Tibial nerve (tissue), 4 donors: ENCODE measurements around the gene SMAD6.

Source experiments
- EP300 ChIP-seq, 2 donors: sonication (generic); formaldehyde crosslinking; IDR thresholded peaks; one replicate each; pipeline ENCODE4 v1.6.1; 2017; ENCODE audit warnings: antibody characterized with exemption in 2 of 2, mild to moderate bottlenecking in 1 of 2
- POLR2A ChIP-seq, 2 donors: fragments of 450-650 bp; IDR thresholded peaks; one replicate each; pipeline ENCODE4 v1.6.1; 2017; ENCODE audit warnings: antibody characterized with exemption in 2 of 2, mild to moderate bottlenecking in 2 of 2, moderate library complexity in 2 of 2
- TF ChIP-seq, protein P1 (sequence below), 5 experiments: fragments of 200-600 bp in 3 of 5; fragments of 450-650 bp in 2 of 5; sonication (generic) in 3 of 5; IDR thresholded peaks; one replicate each; pipeline ENCODE4 v1.5.1; 2016 to 2019; ENCODE audit warnings: antibody characterized with exemption in 5 of 5, mild to moderate bottlenecking in 3 of 5, moderate library complexity in 2 of 5

- TF ChIP-seq, protein P1, sequence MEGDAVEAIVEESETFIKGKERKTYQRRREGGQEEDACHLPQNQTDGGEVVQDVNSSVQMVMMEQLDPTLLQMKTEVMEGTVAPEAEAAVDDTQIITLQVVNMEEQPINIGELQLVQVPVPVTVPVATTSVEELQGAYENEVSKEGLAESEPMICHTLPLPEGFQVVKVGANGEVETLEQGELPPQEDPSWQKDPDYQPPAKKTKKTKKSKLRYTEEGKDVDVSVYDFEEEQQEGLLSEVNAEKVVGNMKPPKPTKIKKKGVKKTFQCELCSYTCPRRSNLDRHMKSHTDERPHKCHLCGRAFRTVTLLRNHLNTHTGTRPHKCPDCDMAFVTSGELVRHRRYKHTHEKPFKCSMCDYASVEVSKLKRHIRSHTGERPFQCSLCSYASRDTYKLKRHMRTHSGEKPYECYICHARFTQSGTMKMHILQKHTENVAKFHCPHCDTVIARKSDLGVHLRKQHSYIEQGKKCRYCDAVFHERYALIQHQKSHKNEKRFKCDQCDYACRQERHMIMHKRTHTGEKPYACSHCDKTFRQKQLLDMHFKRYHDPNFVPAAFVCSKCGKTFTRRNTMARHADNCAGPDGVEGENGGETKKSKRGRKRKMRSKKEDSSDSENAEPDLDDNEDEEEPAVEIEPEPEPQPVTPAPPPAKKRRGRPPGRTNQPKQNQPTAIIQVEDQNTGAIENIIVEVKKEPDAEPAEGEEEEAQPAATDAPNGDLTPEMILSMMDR (IDR thresholded peaks at IDR 0.05), result no peak
- TF ChIP-seq POLR2A (IDR thresholded peaks at IDR 0.05), result no peak
- no peak for TF ChIP-seq EP300 (IDR thresholded peaks at IDR 0.05)
Measured at GRCh38 chr15:66708389-66708788, 6.4 kb downstream of the SMAD6 start.
